Esophagus muscularis mucosa (tissue), 4 donors: Measurements from ENCODE around the gene ZNF473. TPM values are rescaled to one million over a fixed set of nuclear protein-coding genes. Genes with fewer than 3 reads are reported as not detected.
A peak's percentile ranks its signal among the peaks of the same experiment; 100 is the strongest.

Source experiments
- DNase-seq: peaks from one replicate; pipeline ENCODE4 v3.0.0-alpha.2; 2017; ENCODE audit errors: extremely low spot score
- H3K27ac ChIP-seq, 4 donors: fragments of 200-600 bp; sonication (generic); replicated peaks in 1 of 4; 1 replicate in 3 of 4; 2 replicates in 1 of 4; pipeline ENCODE4 v1.5.1; 2016 to 2019; ENCODE audit warnings: mild to moderate bottlenecking in 1 of 4
- H3K27me3 ChIP-seq, 4 donors: fragments of 200-600 bp; sonication (generic); one replicate each; pipeline versions ENCODE4 v1.5.1 to v1.6.0; 2016 to 2019
- H3K36me3 ChIP-seq, 4 donors: fragments of 200-600 bp; sonication (generic); one replicate each; pipeline ENCODE4 v1.5.1; 2016 to 2019
- H3K4me1 ChIP-seq, 4 donors: fragments of 200-600 bp; sonication (generic); one replicate each; pipeline ENCODE4 v1.5.1; 2016 to 2019
- H3K4me3 ChIP-seq, 4 donors: fragments of 200-600 bp; sonication (generic); 1 replicate in 2 of 4; 2 replicates in 2 of 4; pipeline ENCODE4 v1.5.1; 2016 to 2019; ENCODE audit warnings: mild to moderate bottlenecking in 4 of 4, moderate library complexity in 1 of 4
- H3K9me3 ChIP-seq, 4 donors: fragments of 200-600 bp; sonication (generic); 1 replicate in 3 of 4; 2 replicates in 1 of 4; pipeline ENCODE4 v1.5.1; 2016 to 2019
- EP300 ChIP-seq: sonication (generic); formaldehyde crosslinking; IDR thresholded peaks from one replicate; pipeline ENCODE4 v1.6.1; 2017; ENCODE audit warnings: antibody characterized with exemption
- POLR2A ChIP-seq: fragments of 450-650 bp; IDR thresholded peaks from one replicate; pipeline ENCODE4 v1.6.1; 2017; ENCODE audit warnings: antibody characterized with exemption, moderate library complexity, mild to moderate bottlenecking, low read depth
- POLR2AphosphoS5 ChIP-seq, 2 donors: sonication (generic); formaldehyde crosslinking; IDR thresholded peaks; one replicate each; pipeline ENCODE4 v1.6.1; 2017; ENCODE audit warnings: antibody characterized with exemption in 2 of 2
- WGBS: methylation state at CpG from one replicate; pipeline ENCODE4 v1.1.5; 2018; 5-methylcytosine and 5-hydroxymethylcytosine counted together
- intact Hi-C: fragments of 100-400 bp; cut with DNase I; formaldehyde crosslinking; loops from one replicate; pipeline ENCODE4 v1.15.1; 2023
- total RNA-seq, 4 donors: library from RNA; depleted of rRNA; stranded (reverse); fragments of >200 nt; gene quantifications; one replicate each; pipeline versions ENCODE4 v1.1.0 to v1.2.1, GENCODE V29; 2016
- TF ChIP-seq, protein P1 (sequence below), 3 experiments: fragments of 200-600 bp in 2 of 3; fragments of 450-650 bp in 1 of 3; sonication (generic) in 2 of 3; IDR thresholded peaks; one replicate each; pipeline ENCODE4 v1.5.1; 2017 to 2019; ENCODE audit warnings: antibody characterized with exemption in 3 of 3, mild to moderate bottlenecking in 2 of 3, moderate library complexity in 1 of 3

The ZNF473 gene
- total RNA-seq, 4 donors from 2014 or later: 5.9 to 8.4 (median 7.3) TPM

DNA sequence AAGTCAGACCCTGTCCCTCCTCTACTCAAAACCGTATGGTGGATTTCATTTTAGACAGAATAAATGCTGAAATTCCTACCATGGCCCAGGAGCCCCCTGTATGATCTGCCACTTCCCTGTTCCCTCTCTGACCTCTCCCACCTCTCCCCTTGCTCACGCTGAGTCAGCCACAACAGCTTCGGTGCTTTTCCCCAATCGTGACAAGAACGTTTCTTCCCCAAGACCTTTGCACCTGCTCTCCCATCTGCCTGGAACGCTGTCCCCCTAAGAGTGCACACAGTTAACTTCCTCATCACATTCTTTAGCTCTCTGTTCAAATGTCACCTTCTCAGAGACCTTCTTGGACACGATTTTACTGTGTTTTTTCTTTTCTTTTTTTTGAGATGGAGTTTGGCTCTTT is 3.0 kb upstream of the ZNF473 start:
- Histone ChIP-seq H3K27me3 (no peaks in the 10 kb centered on the region), H3K27ac (no peak overlapping the region), H3K9me3 (no peaks in the 10 kb centered on the region), H3K4me1 (peaks cover 22 to 56% (median 38%) of the 10 kb centered on the region in 4 donors), H3K4me3 (no peak overlapping the region), H3K36me3 (peaks cover 10 to 33% (median 28%) of the 10 kb centered on the region in 4 donors)
- DNase-seq: no peak
- intact Hi-C loops: no loop called here
- no peak for TF ChIP-seq POLR2AphosphoS5 (IDR thresholded peaks at IDR 0.05)
- no peak for TF ChIP-seq POLR2A
- TF ChIP-seq EP300: no peak
- TF ChIP-seq, protein P1, sequence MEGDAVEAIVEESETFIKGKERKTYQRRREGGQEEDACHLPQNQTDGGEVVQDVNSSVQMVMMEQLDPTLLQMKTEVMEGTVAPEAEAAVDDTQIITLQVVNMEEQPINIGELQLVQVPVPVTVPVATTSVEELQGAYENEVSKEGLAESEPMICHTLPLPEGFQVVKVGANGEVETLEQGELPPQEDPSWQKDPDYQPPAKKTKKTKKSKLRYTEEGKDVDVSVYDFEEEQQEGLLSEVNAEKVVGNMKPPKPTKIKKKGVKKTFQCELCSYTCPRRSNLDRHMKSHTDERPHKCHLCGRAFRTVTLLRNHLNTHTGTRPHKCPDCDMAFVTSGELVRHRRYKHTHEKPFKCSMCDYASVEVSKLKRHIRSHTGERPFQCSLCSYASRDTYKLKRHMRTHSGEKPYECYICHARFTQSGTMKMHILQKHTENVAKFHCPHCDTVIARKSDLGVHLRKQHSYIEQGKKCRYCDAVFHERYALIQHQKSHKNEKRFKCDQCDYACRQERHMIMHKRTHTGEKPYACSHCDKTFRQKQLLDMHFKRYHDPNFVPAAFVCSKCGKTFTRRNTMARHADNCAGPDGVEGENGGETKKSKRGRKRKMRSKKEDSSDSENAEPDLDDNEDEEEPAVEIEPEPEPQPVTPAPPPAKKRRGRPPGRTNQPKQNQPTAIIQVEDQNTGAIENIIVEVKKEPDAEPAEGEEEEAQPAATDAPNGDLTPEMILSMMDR (IDR thresholded peaks at IDR 0.05): no peak
- WGBS: 70% methylated on average over 7 of the region's 7 CpGs

DNA sequence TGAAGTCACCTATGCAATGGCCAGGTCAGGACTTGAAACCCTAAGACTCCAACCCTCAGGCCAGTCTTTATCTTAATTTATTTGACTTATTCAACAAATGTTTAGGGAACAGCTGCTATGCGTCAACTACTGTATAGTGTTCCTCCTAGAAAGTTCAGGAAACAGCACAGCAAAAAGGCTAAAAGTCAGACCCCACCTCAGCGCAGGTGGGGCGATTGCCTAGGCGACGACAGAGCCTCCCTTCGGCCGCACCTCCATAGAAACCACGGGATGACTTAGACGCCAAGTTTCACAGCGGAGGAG is 1.1 kb upstream of the ZNF473 start:
- DNase-seq: no peak
- Histone ChIP-seq H3K9me3 (no peaks in the 10 kb centered on the region), H3K27ac (peak overlapping the region; percentile 86 to 93 (median 90)), H3K27me3 (no peaks in the 10 kb centered on the region), H3K4me1 (peaks cover 22 to 64% (median 42%) of the 10 kb centered on the region in 4 donors), H3K36me3 (peaks cover 0 to 19% (median 14%) of the 10 kb centered on the region in 4 donors), H3K4me3 (peak overlapping the region; percentile 70 to 98 (median 82))
- WGBS: 0% methylated on average over 10 of the region's 10 CpGs
- TF ChIP-seq, protein P1 (IDR thresholded peaks at IDR 0.05): no peak
- TF ChIP-seq POLR2A (no peak), POLR2AphosphoS5 (IDR thresholded peaks at IDR 0.05) (no peak), EP300 (no peak)
- intact Hi-C loops: no loop called here

DNA sequence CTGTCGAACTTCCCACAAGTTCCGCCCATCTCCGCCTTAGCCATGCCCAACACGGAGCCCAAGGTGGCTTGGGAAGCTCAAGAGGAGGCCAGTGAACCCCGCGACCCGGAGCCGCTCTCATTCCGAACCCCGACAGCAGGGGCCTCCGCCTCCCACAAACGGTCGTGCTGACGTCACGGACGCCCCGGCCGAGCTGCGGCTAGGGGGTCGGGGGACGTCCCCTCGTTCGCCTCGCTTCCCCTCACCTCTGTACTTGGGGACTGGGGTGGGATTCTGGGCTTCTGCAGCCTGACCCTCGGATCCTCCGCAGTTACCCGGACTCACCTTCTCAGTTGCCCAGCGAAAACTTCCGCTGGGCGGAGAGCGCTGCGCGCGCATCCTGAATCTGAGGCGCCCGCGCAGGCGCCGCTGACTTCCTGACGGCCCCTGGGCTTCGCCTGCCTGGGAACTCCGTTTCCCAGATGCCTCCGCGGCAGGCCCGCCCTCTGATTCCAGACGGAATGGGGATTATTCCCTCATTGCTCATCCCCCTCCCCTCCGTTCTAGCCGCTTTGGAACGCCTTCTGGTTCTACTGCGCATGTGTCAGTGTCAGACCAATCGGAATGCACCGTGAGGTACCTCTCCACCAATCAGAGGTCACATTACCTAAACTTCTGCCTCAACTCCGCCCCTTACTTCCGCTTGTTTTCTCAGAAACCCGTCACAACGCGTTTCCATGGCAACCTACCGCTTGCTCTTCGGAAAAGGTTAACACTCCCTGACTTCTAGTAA is 597 bp upstream of the ZNF473 start, which contains the start of gene VRK3:
Gene VRK3 (minus strand): TSS at position 351 of the 772 bp plus-strand sequence. CDS start 9,210 bp downstream, outside the sequence.
- H3K4me3 ChIP-seq: peak within 1 kb of the TSS; percentile 70 to 98 (median 82)
- peak; percentile 51 for TF ChIP-seq POLR2A
- TF ChIP-seq EP300: no peak
- TF ChIP-seq POLR2AphosphoS5 (IDR thresholded peaks at IDR 0.05): peak; percentile 91 to 92
- TF ChIP-seq, protein P1 (IDR thresholded peaks at IDR 0.05): peak in 1 of 3 experiments; percentile 18
- H3K9me3 ChIP-seq: no peaks in the 10 kb centered on the region
- no peaks in the 10 kb centered on the region for H3K27me3 ChIP-seq
- peaks cover 0 to 19% (median 12%) of the 10 kb centered on the region in 4 donors for H3K36me3 ChIP-seq
- intact Hi-C loops: no loop called here
- peak; percentile 99 for DNase-seq
- 0% methylated on average over 18 of the region's 59 CpGs for WGBS
- peaks cover 22 to 64% (median 42%) of the 10 kb centered on the region in 4 donors for H3K4me1 ChIP-seq
- H3K27ac ChIP-seq: peak within 1 kb of the TSS; percentile 86 to 93 (median 90)

DNA sequence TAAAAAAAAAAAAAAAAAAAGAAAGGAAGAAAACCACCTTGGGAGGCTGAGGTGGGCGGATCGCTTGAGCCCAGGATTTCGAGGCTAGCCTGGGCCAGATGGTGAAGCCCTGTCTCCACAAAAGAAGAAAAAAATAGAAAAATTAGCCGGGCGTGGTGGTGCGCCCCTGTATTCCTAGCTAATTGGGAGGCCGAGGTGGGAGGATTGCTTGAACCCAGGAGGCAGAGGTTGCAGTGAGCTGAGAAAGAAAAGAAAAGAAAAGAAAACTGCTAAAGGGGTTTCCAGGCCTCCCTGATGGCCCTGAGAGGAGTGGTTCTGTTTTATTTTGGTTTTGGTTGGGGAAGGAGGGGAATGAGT is 723 bp downstream of the ZNF473 start:
- no peak overlapping the region for H3K27ac ChIP-seq
- H3K9me3 ChIP-seq: no peaks in the 10 kb centered on the region
- 87% methylated on average over 7 of the region's 7 CpGs for WGBS
- peak overlapping the region; percentile 70 to 98 (median 82) for H3K4me3 ChIP-seq
- H3K4me1 ChIP-seq: peaks cover 22 to 55% (median 42%) of the 10 kb centered on the region in 4 donors
- no peaks in the 10 kb centered on the region for H3K27me3 ChIP-seq
- intact Hi-C loops: no loop called here
- peaks cover 0 to 22% (median 19%) of the 10 kb centered on the region in 4 donors for H3K36me3 ChIP-seq
- DNase-seq: no peak
- TF ChIP-seq POLR2AphosphoS5 (IDR thresholded peaks at IDR 0.05) (no peak), POLR2A (no peak), EP300 (no peak)
- TF ChIP-seq, protein P1 (IDR thresholded peaks at IDR 0.05): no peak
